Activated T-helper 2 cell treated with anti-CD3 and anti-CD28 coated beads, Interferon-gamma antibody, Interleukin-2, Interleukin-4, amounts not matched to agents 10 μg/mL and 5 μg/mL and 100 μg/mL, durations not matched to agents 14 hours and 24 hours and 36 hours (primary cell): ENCODE data around the gene GJD2. TPM values are rescaled to one million over a fixed set of nuclear protein-coding genes. Genes with fewer than 3 reads are reported as not detected.

Source experiments
- DNase-seq: peaks from one replicate; pipeline ENCODE4 v3.0.0; 2021; ENCODE audit warnings: low spot score
- H3K27ac Mint-ChIP-seq: one replicate; pipeline ENCODE4 v1.8.0; 2021; ENCODE audit warnings: mixed read lengths
- H3K27me3 Mint-ChIP-seq: one replicate; pipeline ENCODE4 v1.8.0; 2021; ENCODE audit warnings: low read depth, mixed read lengths
- H3K36me3 Mint-ChIP-seq: one replicate; pipeline ENCODE4 v1.8.0; 2021; ENCODE audit warnings: low read depth, mixed read lengths
- H3K4me1 Mint-ChIP-seq: one replicate; pipeline ENCODE4 v1.8.0; 2021; ENCODE audit warnings: low read depth, mixed read lengths
- H3K4me3 Mint-ChIP-seq: one replicate; pipeline ENCODE4 v1.8.0; 2021; ENCODE audit warnings: low read depth, mild to moderate bottlenecking, moderate library complexity, mixed read lengths
- H3K9me3 Mint-ChIP-seq: one replicate; pipeline ENCODE4 v1.8.0; 2021; ENCODE audit warnings: mixed read lengths
- intact Hi-C: fragments of 100-400 bp; cut with micrococcal nuclease; formaldehyde crosslinking; loops from one replicate; pipeline ENCODE4 v1.15.1; 2023
- total RNA-seq: library from RNA; stranded (reverse); gene quantifications from 2 replicates; pipeline ENCODE4 v1.2.3, GENCODE V29; 2022

Gene GJD2
- total RNA-seq, 1 donor from 2014 or later = not detected

GRCh38 chr15:34790121-34790520 is 35.3 kb upstream of the GJD2 start:
- no peak overlapping the region for H3K27ac Mint-ChIP-seq
- H3K36me3 Mint-ChIP-seq = no peaks in the 10 kb centered on the region
- no peak for DNase-seq
- H3K4me3 Mint-ChIP-seq = no peak overlapping the region
- H3K27me3 Mint-ChIP-seq = peaks cover 42% of the 10 kb centered on the region
- H3K9me3 Mint-ChIP-seq = no peaks in the 10 kb centered on the region
- intact Hi-C loops = no loop called here
- H3K4me1 Mint-ChIP-seq = no peaks in the 10 kb centered on the region

GRCh38 chr15:34789326-34789725 is 34.5 kb upstream of the GJD2 start:
- Mint-ChIP-seq H3K9me3 (no peaks in the 10 kb centered on the region), H3K27ac (no peak overlapping the region), H3K4me1 (no peaks in the 10 kb centered on the region), H3K36me3 (no peaks in the 10 kb centered on the region), H3K4me3 (no peak overlapping the region), H3K27me3 (peaks cover 38% of the 10 kb centered on the region)
- no peak for DNase-seq
- intact Hi-C loops = no loop called here

GRCh38 chr15:34786206-34786605 is 31.4 kb upstream of the GJD2 start:
- Mint-ChIP-seq H3K9me3 (no peaks in the 10 kb centered on the region), H3K36me3 (no peaks in the 10 kb centered on the region)

GRCh38 chr15:34783991-34784390 is 29.2 kb upstream of the GJD2 start:
- no peak for DNase-seq
- Mint-ChIP-seq H3K9me3 (no peaks in the 10 kb centered on the region), H3K27ac (no peak overlapping the region), H3K4me3 (no peak overlapping the region), H3K4me1 (no peaks in the 10 kb centered on the region), H3K27me3 (peaks cover 9% of the 10 kb centered on the region), H3K36me3 (no peaks in the 10 kb centered on the region)
- intact Hi-C loops = no loop called here

More at GRCh38 chr15:34786206-34786605, 31.4 kb upstream of the GJD2 start:
- DNase-seq = no peak
- Mint-ChIP-seq H3K27me3 (peaks cover 20% of the 10 kb centered on the region), H3K27ac (no peak overlapping the region), H3K4me3 (no peak overlapping the region), H3K4me1 (no peaks in the 10 kb centered on the region)
- intact Hi-C loops = no loop called here

GRCh38 chr15:34783431-34783830 is 28.6 kb upstream of the GJD2 start:
- H3K27me3 Mint-ChIP-seq = peaks cover 9% of the 10 kb centered on the region
- H3K4me1 Mint-ChIP-seq = no peaks in the 10 kb centered on the region
- H3K4me3 Mint-ChIP-seq = no peak overlapping the region
- H3K36me3 Mint-ChIP-seq = no peaks in the 10 kb centered on the region
- no peaks in the 10 kb centered on the region for H3K9me3 Mint-ChIP-seq
- no peak overlapping the region for H3K27ac Mint-ChIP-seq
- no peak for DNase-seq
- intact Hi-C loops = no loop called here

GRCh38 chr15:34782901-34783300 is 28.1 kb upstream of the GJD2 start:
- Mint-ChIP-seq H3K27me3 (peaks cover 9% of the 10 kb centered on the region), H3K4me1 (no peaks in the 10 kb centered on the region), H3K4me3 (no peak overlapping the region), H3K36me3 (no peaks in the 10 kb centered on the region), H3K9me3 (no peaks in the 10 kb centered on the region), H3K27ac (no peak overlapping the region)
- intact Hi-C loops = no loop called here
- no peak for DNase-seq

GRCh38 chr15:34780725-34781124 is 25.9 kb upstream of the GJD2 start:
- H3K9me3 Mint-ChIP-seq = no peaks in the 10 kb centered on the region
- DNase-seq = no peak
- H3K36me3 Mint-ChIP-seq = no peaks in the 10 kb centered on the region
- no peaks in the 10 kb centered on the region for H3K4me1 Mint-ChIP-seq
- H3K4me3 Mint-ChIP-seq = no peak overlapping the region
- intact Hi-C loops = no loop called here
- H3K27ac Mint-ChIP-seq = no peak overlapping the region
- H3K27me3 Mint-ChIP-seq = peaks cover 9% of the 10 kb centered on the region

- no peak for DNase-seq
- H3K36me3 Mint-ChIP-seq = no peaks in the 10 kb centered on the region
- intact Hi-C loops = no loop called here
- peaks cover 14% of the 10 kb centered on the region for H3K27me3 Mint-ChIP-seq
- H3K4me3 Mint-ChIP-seq = no peak overlapping the region
- H3K27ac Mint-ChIP-seq = no peak overlapping the region
- H3K9me3 Mint-ChIP-seq = no peaks in the 10 kb centered on the region
- no peaks in the 10 kb centered on the region for H3K4me1 Mint-ChIP-seq
Measured at GRCh38 chr15:34776606-34777105, 21.9 kb upstream of the GJD2 start.

GRCh38 chr15:34773917-34774316 is 19.1 kb upstream of the GJD2 start:
- no peaks in the 10 kb centered on the region for H3K4me1 Mint-ChIP-seq
- no peaks in the 10 kb centered on the region for H3K9me3 Mint-ChIP-seq
- H3K4me3 Mint-ChIP-seq = no peak overlapping the region
- no peaks in the 10 kb centered on the region for H3K36me3 Mint-ChIP-seq
- H3K27ac Mint-ChIP-seq = no peak overlapping the region
- intact Hi-C loops = no loop called here
- no peak for DNase-seq
- H3K27me3 Mint-ChIP-seq = peaks cover 12% of the 10 kb centered on the region

GRCh38 chr15:34773013-34773412 is 18.2 kb upstream of the GJD2 start:
- Mint-ChIP-seq H3K4me1 (no peaks in the 10 kb centered on the region), H3K4me3 (no peak overlapping the region), H3K27ac (no peak overlapping the region), H3K36me3 (no peaks in the 10 kb centered on the region), H3K27me3 (peaks cover 12% of the 10 kb centered on the region), H3K9me3 (no peaks in the 10 kb centered on the region)
- intact Hi-C loops = no loop called here
- no peak for DNase-seq

- H3K36me3 Mint-ChIP-seq = no peaks in the 10 kb centered on the region
- H3K9me3 Mint-ChIP-seq = no peaks in the 10 kb centered on the region
- intact Hi-C loops = no loop called here
- no peaks in the 10 kb centered on the region for H3K4me1 Mint-ChIP-seq
- no peak for DNase-seq
- H3K4me3 Mint-ChIP-seq = no peak overlapping the region
- peaks cover 12% of the 10 kb centered on the region for H3K27me3 Mint-ChIP-seq
- no peak overlapping the region for H3K27ac Mint-ChIP-seq
Measured at GRCh38 chr15:34772312-34772711, 17.5 kb upstream of the GJD2 start.

GRCh38 chr15:34769711-34770110 is 14.9 kb upstream of the GJD2 start:
- peaks cover 9% of the 10 kb centered on the region for H3K27me3 Mint-ChIP-seq
- H3K9me3 Mint-ChIP-seq = no peaks in the 10 kb centered on the region
- H3K27ac Mint-ChIP-seq = no peak overlapping the region

GRCh38 chr15:34768530-34768929 is 13.7 kb upstream of the GJD2 start:
- no peak overlapping the region for H3K4me3 Mint-ChIP-seq
- intact Hi-C loops = no loop called here

More at GRCh38 chr15:34769711-34770110, 14.9 kb upstream of the GJD2 start:
- no peak for DNase-seq
- Mint-ChIP-seq H3K4me3 (no peak overlapping the region), H3K4me1 (no peaks in the 10 kb centered on the region), H3K36me3 (no peaks in the 10 kb centered on the region)
- intact Hi-C loops = no loop called here

GRCh38 chr15:34765741-34766140 is 10.9 kb upstream of the GJD2 start:
- intact Hi-C loops = no loop called here
- Mint-ChIP-seq H3K27me3 (peaks cover 11% of the 10 kb centered on the region), H3K4me1 (no peaks in the 10 kb centered on the region), H3K36me3 (no peaks in the 10 kb centered on the region), H3K9me3 (no peaks in the 10 kb centered on the region), H3K27ac (no peak overlapping the region), H3K4me3 (no peak overlapping the region)
- no peak for DNase-seq

More at GRCh38 chr15:34768530-34768929, 13.7 kb upstream of the GJD2 start:
- Mint-ChIP-seq H3K27me3 (peaks cover 7% of the 10 kb centered on the region), H3K36me3 (no peaks in the 10 kb centered on the region), H3K4me1 (no peaks in the 10 kb centered on the region), H3K9me3 (no peaks in the 10 kb centered on the region), H3K27ac (no peak overlapping the region)
- no peak for DNase-seq
